ENCODE results near the gene TAF11L4.
"Not testable (repeated sequence)": the region's sequence is repeated elsewhere in the genome, so short reads cannot be mapped to it uniquely, and the experiment has no call there.

The TAF11L4 gene

GRCh38 chr5:17497931-17498330, 23.7 kb upstream of the TAF11L4 start, which contains the start of gene TAF11L2:
Gene TAF11L2, plus strand, starts transcription at chr5:17498231.
- H3K27ac ChIP-seq (ENCODE audit: low read depth, low read length); H3K36me3 ChIP-seq (ENCODE audit: control insufficient read depth, insufficient read depth, low read length); H3K27me3 ChIP-seq (ENCODE audit: control insufficient read depth, insufficient read depth, low read length); H3K4me3 ChIP-seq (ENCODE audit: low read depth, low read length); H3K9me3 ChIP-seq (ENCODE audit: control insufficient read depth, insufficient read depth, low read length); H3K4me1 ChIP-seq (ENCODE audit: control insufficient read depth, insufficient read depth, low read length); H3K9ac ChIP-seq (ENCODE audit: low read depth, low read length): not testable (repeated sequence)

- H3K4me3 ChIP-seq (ENCODE audit: low read depth, low read length), result no peak overlapping the region
- no peaks in the 10 kb centered on the region for H3K27me3 ChIP-seq (ENCODE audit: control insufficient read depth, insufficient read depth, low read length)
- H3K4me1 ChIP-seq (ENCODE audit: control insufficient read depth, insufficient read depth, low read length), result no peaks in the 10 kb centered on the region
- no peak overlapping the region for H3K9ac ChIP-seq (ENCODE audit: low read depth, low read length)
- H3K27ac ChIP-seq (ENCODE audit: low read depth, low read length), result no peak overlapping the region
- H3K9me3 ChIP-seq (ENCODE audit: control insufficient read depth, insufficient read depth, low read length), result no peaks in the 10 kb centered on the region
- H3K36me3 ChIP-seq (ENCODE audit: control insufficient read depth, insufficient read depth, low read length), result no peaks in the 10 kb centered on the region
Observed at GRCh38 chr5:17511775-17512325, 9.8 kb upstream of the TAF11L4 start.

- H3K4me1 ChIP-seq (ENCODE audit: control insufficient read depth, insufficient read depth, low read length); H3K4me3 ChIP-seq (ENCODE audit: low read depth, low read length); H3K9ac ChIP-seq (ENCODE audit: low read depth, low read length); H3K27ac ChIP-seq (ENCODE audit: low read depth, low read length); H3K27me3 ChIP-seq (ENCODE audit: control insufficient read depth, insufficient read depth, low read length); H3K36me3 ChIP-seq (ENCODE audit: control insufficient read depth, insufficient read depth, low read length); H3K9me3 ChIP-seq (ENCODE audit: control insufficient read depth, insufficient read depth, low read length): not testable (repeated sequence)
Observed at GRCh38 chr5:17517526-17517925, 4.1 kb upstream of the TAF11L4 start.

GRCh38 chr5:17518067-17518466, 3.5 kb upstream of the TAF11L4 start, which contains the start of gene TAF11L3:
Gene TAF11L3, plus strand, starts transcription at chr5:17518367.
- H3K9me3 ChIP-seq (ENCODE audit: control insufficient read depth, insufficient read depth, low read length); H3K4me3 ChIP-seq (ENCODE audit: low read depth, low read length); H3K27ac ChIP-seq (ENCODE audit: low read depth, low read length); H3K4me1 ChIP-seq (ENCODE audit: control insufficient read depth, insufficient read depth, low read length); H3K27me3 ChIP-seq (ENCODE audit: control insufficient read depth, insufficient read depth, low read length); H3K36me3 ChIP-seq (ENCODE audit: control insufficient read depth, insufficient read depth, low read length); H3K9ac ChIP-seq (ENCODE audit: low read depth, low read length): not testable (repeated sequence)

GRCh38 chr5:17519508-17519907, 2.1 kb upstream of the TAF11L4 start:
- H3K36me3 ChIP-seq (ENCODE audit: control insufficient read depth, insufficient read depth, low read length); H3K4me1 ChIP-seq (ENCODE audit: control insufficient read depth, insufficient read depth, low read length); H3K27me3 ChIP-seq (ENCODE audit: control insufficient read depth, insufficient read depth, low read length); H3K9me3 ChIP-seq (ENCODE audit: control insufficient read depth, insufficient read depth, low read length); H3K27ac ChIP-seq (ENCODE audit: low read depth, low read length); H3K4me3 ChIP-seq (ENCODE audit: low read depth, low read length); H3K9ac ChIP-seq (ENCODE audit: low read depth, low read length): not testable (repeated sequence)

GRCh38 chr5:17524935-17525334, 3.3 kb downstream of the TAF11L4 start, which contains the start of gene TAF11L5:
Gene TAF11L5, plus strand, starts transcription at chr5:17525235.
- H3K36me3 ChIP-seq (ENCODE audit: control insufficient read depth, insufficient read depth, low read length); H3K4me1 ChIP-seq (ENCODE audit: control insufficient read depth, insufficient read depth, low read length); H3K4me3 ChIP-seq (ENCODE audit: low read depth, low read length); H3K27ac ChIP-seq (ENCODE audit: low read depth, low read length); H3K27me3 ChIP-seq (ENCODE audit: control insufficient read depth, insufficient read depth, low read length); H3K9ac ChIP-seq (ENCODE audit: low read depth, low read length); H3K9me3 ChIP-seq (ENCODE audit: control insufficient read depth, insufficient read depth, low read length): not testable (repeated sequence)

GRCh38 chr5:17526504-17526903, 4.9 kb downstream of the TAF11L4 start:
- H3K36me3 ChIP-seq (ENCODE audit: control insufficient read depth, insufficient read depth, low read length); H3K4me3 ChIP-seq (ENCODE audit: low read depth, low read length); H3K27ac ChIP-seq (ENCODE audit: low read depth, low read length); H3K4me1 ChIP-seq (ENCODE audit: control insufficient read depth, insufficient read depth, low read length); H3K9me3 ChIP-seq (ENCODE audit: control insufficient read depth, insufficient read depth, low read length); H3K27me3 ChIP-seq (ENCODE audit: control insufficient read depth, insufficient read depth, low read length); H3K9ac ChIP-seq (ENCODE audit: low read depth, low read length): not testable (repeated sequence)

- not testable (repeated sequence) for H3K9me3 ChIP-seq (ENCODE audit: control insufficient read depth, insufficient read depth, low read length); H3K9ac ChIP-seq (ENCODE audit: low read depth, low read length); H3K36me3 ChIP-seq (ENCODE audit: control insufficient read depth, insufficient read depth, low read length); H3K4me3 ChIP-seq (ENCODE audit: low read depth, low read length); H3K27ac ChIP-seq (ENCODE audit: low read depth, low read length); H3K27me3 ChIP-seq (ENCODE audit: control insufficient read depth, insufficient read depth, low read length); H3K4me1 ChIP-seq (ENCODE audit: control insufficient read depth, insufficient read depth, low read length)
Observed at GRCh38 chr5:17528369-17528768, 6.8 kb downstream of the TAF11L4 start, which contains the start of gene TAF11L6. Gene TAF11L6, plus strand, starts transcription at chr5:17528669.

Data from HUES48 (cell line).